Duodenal mucosa (tissue), 2 donors: ENCODE results near the gene CYP27A1.

Experiments used
- H3K27ac ChIP-seq: one replicate; pipeline ENCODE4 v1.7.0; 2013; ENCODE audit warnings: low read depth, low read length
- H3K27me3 ChIP-seq, 2 donors: one replicate each; pipeline ENCODE4 v1.7.0; 2013; ENCODE audit warnings: low read length in 2 of 2, control low read depth in 1 of 2; ENCODE audit not compliant: insufficient read depth in 2 of 2, control insufficient read depth in 1 of 2
- H3K36me3 ChIP-seq, 2 donors: one replicate each; pipeline ENCODE4 v1.7.0; 2013; ENCODE audit warnings: low read length in 2 of 2, control low read depth in 1 of 2; ENCODE audit not compliant: insufficient read depth in 2 of 2, control insufficient read depth in 1 of 2
- H3K4me1 ChIP-seq, 2 donors: one replicate each; pipeline ENCODE4 v1.7.0; 2013; ENCODE audit warnings: low read length in 2 of 2, control low read depth in 1 of 2; ENCODE audit not compliant: insufficient read depth in 2 of 2, control insufficient read depth in 1 of 2
- H3K4me3 ChIP-seq, 2 donors: one replicate each; pipeline ENCODE4 v1.7.0; 2013; ENCODE audit warnings: low read length in 2 of 2, low read depth in 1 of 2
- H3K9ac ChIP-seq, 2 donors: one replicate each; pipeline ENCODE4 v1.7.0; 2013; ENCODE audit warnings: low read length in 2 of 2, low read depth in 1 of 2
- H3K9me3 ChIP-seq, 2 donors: one replicate each; pipeline ENCODE4 v1.7.0; 2013; ENCODE audit warnings: low read length in 2 of 2, control low read depth in 1 of 2; ENCODE audit not compliant: control insufficient read depth in 1 of 2

The CYP27A1 gene

GRCh38 chr2:218810256-218810655, 28.3 kb downstream of the CYP27A1 start:
- Histone ChIP-seq H3K4me3 (no peak overlapping the region), H3K36me3 (peaks cover 13 to 23% of the 10 kb centered on the region in 2 donors), H3K4me1 (peaks cover 12 to 14% of the 10 kb centered on the region in 2 donors), H3K9ac (no peak overlapping the region), H3K27me3 (no peaks in the 10 kb centered on the region), H3K27ac (no peak overlapping the region), H3K9me3 (no peaks in the 10 kb centered on the region)

- H3K27me3 ChIP-seq = no peaks in the 10 kb centered on the region
- H3K9me3 ChIP-seq = no peaks in the 10 kb centered on the region
- no peak overlapping the region for H3K9ac ChIP-seq
- peaks cover 12 to 14% of the 10 kb centered on the region in 2 donors for H3K4me1 ChIP-seq
- no peak overlapping the region for H3K27ac ChIP-seq
- H3K4me3 ChIP-seq = no peak overlapping the region
- peaks cover 20 to 34% of the 10 kb centered on the region in 2 donors for H3K36me3 ChIP-seq
Observed at GRCh38 chr2:218811382-218811781, 29.4 kb downstream of the CYP27A1 start.

GRCh38 chr2:218812096-218812815, 30.3 kb downstream of the CYP27A1 start:
- no peaks in the 10 kb centered on the region for H3K9me3 ChIP-seq
- H3K36me3 ChIP-seq = peaks cover 20 to 39% of the 10 kb centered on the region in 2 donors
- H3K4me3 ChIP-seq = no peak overlapping the region
- no peak overlapping the region for H3K9ac ChIP-seq
- H3K27ac ChIP-seq = no peak overlapping the region
- peaks cover 12 to 14% of the 10 kb centered on the region in 2 donors for H3K4me1 ChIP-seq
- H3K27me3 ChIP-seq = no peaks in the 10 kb centered on the region

GRCh38 chr2:218812861-218813260, 30.9 kb downstream of the CYP27A1 start:
- H3K4me1 ChIP-seq = peaks cover 12 to 14% of the 10 kb centered on the region in 2 donors
- H3K27ac ChIP-seq = no peak overlapping the region
- H3K36me3 ChIP-seq = peaks cover 20 to 43% of the 10 kb centered on the region in 2 donors
- no peak overlapping the region for H3K9ac ChIP-seq
- no peak overlapping the region for H3K4me3 ChIP-seq
- no peaks in the 10 kb centered on the region for H3K9me3 ChIP-seq
- no peaks in the 10 kb centered on the region for H3K27me3 ChIP-seq

GRCh38 chr2:218813771-218814460, 32.0 kb downstream of the CYP27A1 start:
- H3K9ac ChIP-seq = peak overlapping the region in 1 of 2 donors; percentile 17
- H3K9me3 ChIP-seq = no peaks in the 10 kb centered on the region
- H3K4me1 ChIP-seq = peaks cover 12 to 14% of the 10 kb centered on the region in 2 donors
- H3K27ac ChIP-seq = no peak overlapping the region
- peak overlapping the region in 1 of 2 donors; percentile 37 for H3K4me3 ChIP-seq
- no peaks in the 10 kb centered on the region for H3K27me3 ChIP-seq
- H3K36me3 ChIP-seq = peaks cover 20 to 53% of the 10 kb centered on the region in 2 donors

GRCh38 chr2:218814540-218815243, 32.7 kb downstream of the CYP27A1 start:
- Histone ChIP-seq H3K27ac (no peak overlapping the region), H3K27me3 (no peaks in the 10 kb centered on the region), H3K4me1 (peaks cover 12 to 14% of the 10 kb centered on the region in 2 donors), H3K9ac (peak overlapping the region in 1 of 2 donors; percentile 17), H3K36me3 (peaks cover 20 to 54% of the 10 kb centered on the region in 2 donors), H3K9me3 (no peaks in the 10 kb centered on the region), H3K4me3 (peak overlapping the region in 1 of 2 donors; percentile 37)

DNA sequence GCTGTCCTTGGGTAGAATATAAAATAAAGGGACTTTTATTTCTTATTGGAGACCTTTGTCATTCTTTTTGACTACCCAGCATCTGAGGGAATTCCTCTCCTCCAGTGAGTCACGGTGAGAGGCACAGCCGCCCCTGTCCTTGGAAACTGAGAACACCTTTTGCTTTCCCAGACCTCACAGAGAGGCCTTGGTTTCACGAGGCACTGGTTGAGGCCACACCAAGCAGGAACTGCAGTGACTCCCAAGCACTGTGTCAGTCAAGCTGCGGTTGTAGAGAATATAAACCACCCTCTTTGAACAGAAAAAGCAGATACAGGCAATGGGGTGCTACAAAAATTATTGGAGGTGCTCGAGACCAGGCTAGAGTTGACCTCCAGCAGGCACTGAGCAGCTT, 33.3 kb downstream of the CYP27A1 start:
- no peaks in the 10 kb centered on the region for H3K9me3 ChIP-seq
- H3K27me3 ChIP-seq = no peaks in the 10 kb centered on the region
- peaks cover 20 to 54% of the 10 kb centered on the region in 2 donors for H3K36me3 ChIP-seq

DNA sequence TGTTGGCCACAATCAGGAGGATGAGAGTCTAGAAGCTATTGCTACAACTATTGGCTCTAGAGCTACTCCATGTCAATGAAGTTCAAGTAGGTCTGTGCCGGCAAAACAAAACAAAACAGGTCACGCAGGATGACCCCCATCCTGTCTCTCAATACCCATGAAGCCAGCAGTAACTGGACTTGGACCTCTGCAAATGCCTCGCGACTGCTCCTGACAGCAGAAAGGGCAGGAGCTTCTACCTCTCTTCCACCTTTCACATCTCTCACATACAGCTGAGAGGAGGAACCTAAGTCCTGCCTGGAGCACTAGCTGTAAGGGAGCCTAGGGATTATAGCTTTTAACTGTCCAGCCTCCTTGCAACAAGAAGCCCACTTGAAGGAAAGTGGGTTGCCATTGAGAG, 33.7 kb downstream of the CYP27A1 start:
- Histone ChIP-seq H3K9ac (no peak overlapping the region), H3K9me3 (no peaks in the 10 kb centered on the region), H3K27me3 (no peaks in the 10 kb centered on the region), H3K36me3 (peaks cover 20 to 54% of the 10 kb centered on the region in 2 donors), H3K4me1 (peaks cover 12 to 14% of the 10 kb centered on the region in 2 donors), H3K27ac (no peak overlapping the region), H3K4me3 (no peak overlapping the region)

More for the DNA sequence above, 33.3 kb downstream of the CYP27A1 start:
- H3K9ac ChIP-seq = no peak overlapping the region
- no peak overlapping the region for H3K4me3 ChIP-seq
- no peak overlapping the region for H3K27ac ChIP-seq
- peaks cover 12 to 14% of the 10 kb centered on the region in 2 donors for H3K4me1 ChIP-seq

- peaks cover 20 to 50% of the 10 kb centered on the region in 2 donors for H3K36me3 ChIP-seq
- no peak overlapping the region for H3K9ac ChIP-seq
- H3K27ac ChIP-seq = no peak overlapping the region
- H3K27me3 ChIP-seq = no peaks in the 10 kb centered on the region
- no peaks in the 10 kb centered on the region for H3K9me3 ChIP-seq
- H3K4me3 ChIP-seq = no peak overlapping the region
- H3K4me1 ChIP-seq = peaks cover 12 to 14% of the 10 kb centered on the region in 2 donors
Observed at GRCh38 chr2:218816561-218817011, 34.6 kb downstream of the CYP27A1 start.

DNA sequence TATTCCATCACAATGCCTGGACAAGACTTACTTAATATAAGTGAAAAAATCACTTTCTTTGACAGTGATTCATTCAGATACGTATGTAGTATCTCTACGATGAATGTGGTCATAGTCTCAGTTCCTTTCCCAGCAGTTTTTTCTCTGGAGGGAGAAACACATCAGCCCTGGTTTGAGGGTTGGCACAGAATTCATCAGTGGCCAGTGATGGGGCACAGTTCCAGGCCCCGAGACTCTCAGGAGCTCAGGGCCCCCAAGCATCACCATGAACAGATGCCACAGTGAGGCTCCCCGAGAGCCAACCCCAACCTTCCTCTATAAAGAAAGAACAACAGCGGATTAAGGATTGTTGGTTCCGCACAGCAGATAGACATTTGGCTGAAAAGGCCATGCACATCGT, 37.1 kb downstream of the CYP27A1 start:
- Histone ChIP-seq H3K4me1 (peaks cover 8% of the 10 kb centered on the region in 2 donors), H3K27me3 (no peaks in the 10 kb centered on the region), H3K27ac (no peak overlapping the region), H3K9ac (no peak overlapping the region), H3K36me3 (peaks cover 13 to 36% of the 10 kb centered on the region in 2 donors), H3K4me3 (no peak overlapping the region), H3K9me3 (no peaks in the 10 kb centered on the region)
